Measurements from ENCODE around the gene DARS1.

Gene DARS1

GRCh38 chr2:135863233-135863632 lies 122.2 kb downstream of the DARS1 start:
- Histone ChIP-seq H4K20me1 (ENCODE audit: insufficient read depth, low read length) (peaks cover 53% of the 10 kb centered on the region; the same call in 1 of the 2 replicates), H3K4me1 (ENCODE audit: insufficient read depth, low read length) (peaks cover 18% of the 10 kb centered on the region), H3K79me2 (ENCODE audit: insufficient read depth, low read length) (peaks cover 75% of the 10 kb centered on the region), H3K27ac (ENCODE audit: low read length) (no peak overlapping the region), H3K9me3 (ENCODE audit: insufficient read depth, low read length, severe bottlenecking) (no peaks in the 10 kb centered on the region), H2AFZ (ENCODE audit: low read depth, low read length) (no peak overlapping the region), H3K4me3 (ENCODE audit: low read depth in 1 of 2, low read length in 2 of 2) (no peak overlapping the region), H3K4me2 (ENCODE audit: insufficient read depth, low read length) (no peak overlapping the region), H3K27me3 (ENCODE audit: insufficient read depth, low read length, poor library complexity) (no peaks in the 10 kb centered on the region), H3K36me3 (ENCODE audit: insufficient read depth, low read length) (peaks cover 95% of the 10 kb centered on the region), H3K9ac (ENCODE audit: low read depth, low read length) (no peak overlapping the region)
- ATAC-seq (ENCODE audit: insufficient read depth, low read depth) (no peak), DNase-seq (no peak)
- no peak for TF ChIP-seq EZH2 (IDR thresholded peaks at IDR 0.05; ENCODE audit: borderline replicate concordance, low read depth, low read length, severe bottlenecking)
- TF ChIP-seq CTCF (IDR thresholded peaks at IDR 0.05; ENCODE audit: borderline replicate concordance, extremely low read depth, low read length, poor library complexity, severe bottlenecking): no peak

GRCh38 chr2:135862718-135863117 lies 122.7 kb downstream of the DARS1 start:
- no peak overlapping the region for H3K9ac ChIP-seq (ENCODE audit: low read depth, low read length)
- H3K36me3 ChIP-seq (ENCODE audit: insufficient read depth, low read length): peaks cover 95% of the 10 kb centered on the region
- ATAC-seq (ENCODE audit: insufficient read depth, low read depth) (no peak), DNase-seq (no peak)
- H3K27me3 ChIP-seq (ENCODE audit: insufficient read depth, low read length, poor library complexity): no peaks in the 10 kb centered on the region
- H3K79me2 ChIP-seq (ENCODE audit: insufficient read depth, low read length): peaks cover 75% of the 10 kb centered on the region
- H2AFZ ChIP-seq (ENCODE audit: low read depth, low read length): no peak overlapping the region
- H3K4me3 ChIP-seq (ENCODE audit: low read depth in 1 of 2, low read length in 2 of 2): no peak overlapping the region
- no peak overlapping the region for H3K27ac ChIP-seq (ENCODE audit: low read length)
- H3K4me1 ChIP-seq (ENCODE audit: insufficient read depth, low read length): peaks cover 14% of the 10 kb centered on the region
- H4K20me1 ChIP-seq (ENCODE audit: insufficient read depth, low read length): peaks cover 52% of the 10 kb centered on the region; the same call in 1 of the 2 replicates
- no peak overlapping the region for H3K4me2 ChIP-seq (ENCODE audit: insufficient read depth, low read length)
- no peak for TF ChIP-seq EZH2 (IDR thresholded peaks at IDR 0.05; ENCODE audit: borderline replicate concordance, low read depth, low read length, severe bottlenecking)
- TF ChIP-seq CTCF (IDR thresholded peaks at IDR 0.05; ENCODE audit: borderline replicate concordance, extremely low read depth, low read length, poor library complexity, severe bottlenecking): no peak
- H3K9me3 ChIP-seq (ENCODE audit: insufficient read depth, low read length, severe bottlenecking): no peaks in the 10 kb centered on the region

Measured in DND-41 (cell line).